OCI-LY3 (cell line): ENCODE data around the gene PDXK.

Experiments used
- H2AFZ ChIP-seq: fragments of 200-600, 300-600 bp; shearing (Covaris generic); 2 replicates; pipeline ENCODE4 v1.6.0; 2014; ENCODE audit warnings: antibody characterized with exemption, low read depth, low read length
- H3K27ac ChIP-seq: fragments of 200-600, 300-600 bp; sonication (generic); 2 replicates; pipeline ENCODE4 v1.5.1; 2014; ENCODE audit warnings: mild to moderate bottlenecking, low read length, moderate library complexity, mixed read lengths
- H3K27me3 ChIP-seq: fragments of 200-600, 300-600 bp; sonication (generic); 2 replicates; pipeline ENCODE4 v1.6.1; 2014; ENCODE audit warnings: low read depth, low read length, mixed read lengths
- H3K36me3 ChIP-seq: fragments of 200-600, 300-600 bp; sonication (generic); replicated peaks from 2 replicates; pipeline ENCODE3; 2014; ENCODE audit warnings: low read depth, low read length, mixed read lengths
- H3K4me1 ChIP-seq: fragments of 300-600, 200-600 bp; sonication (generic); 2 replicates; pipeline ENCODE4 v1.6.1; 2014; ENCODE audit warnings: low read length, mixed read lengths
- H3K4me2 ChIP-seq: fragments of 200-600, 300-600 bp; sonication (generic); 2 replicates; pipeline ENCODE4 v1.6.1; 2014; ENCODE audit warnings: low read length, mixed read lengths
- H3K4me3 ChIP-seq: fragments of 300-600, 200-600 bp; sonication (generic); 2 replicates; pipeline ENCODE4 v1.5.1; 2014; ENCODE audit warnings: antibody characterized with exemption, mild to moderate bottlenecking, low read length, moderate library complexity
- H3K79me2 ChIP-seq: fragments of 300-600, 200-600 bp; shearing (Covaris generic); 2 replicates; pipeline ENCODE4 v1.6.1; 2014; ENCODE audit warnings: mild to moderate bottlenecking, low read length, mixed read lengths
- H3K9ac ChIP-seq: fragments of 300-600, 200-600 bp; shearing (Covaris generic); 2 replicates; pipeline ENCODE4 v1.6.0; 2014; ENCODE audit warnings: mild to moderate bottlenecking, low read length, moderate library complexity
- H3K9me3 ChIP-seq: fragments of 200-600, 300-600 bp; shearing (Covaris generic); 2 replicates; pipeline ENCODE4 v1.6.1; 2014; ENCODE audit warnings: low read length, mixed read lengths; ENCODE audit not compliant: insufficient read depth
- H4K20me1 ChIP-seq: fragments of 200-600, 300-600 bp; sonication (generic); 2 replicates; pipeline ENCODE4 v1.6.1; 2016; ENCODE audit warnings: low read length, mixed read lengths; ENCODE audit not compliant: insufficient read depth
- EZH2phosphoT487 ChIP-seq: fragments of 200-600 bp; shearing (Covaris generic); IDR thresholded peaks from 2 replicates; pipeline ENCODE4 v1.6.1; 2018; ENCODE audit warnings: antibody characterized with exemption, mixed run types, low read depth
- TF ChIP-seq, protein P1 (sequence below): fragments of 200-600, 300-600 bp; sonication (generic); IDR thresholded peaks from 2 replicates; pipeline ENCODE4 v1.5.1; 2014; ENCODE audit warnings: antibody characterized with exemption, low read length, low read depth

Gene PDXK

DNA sequence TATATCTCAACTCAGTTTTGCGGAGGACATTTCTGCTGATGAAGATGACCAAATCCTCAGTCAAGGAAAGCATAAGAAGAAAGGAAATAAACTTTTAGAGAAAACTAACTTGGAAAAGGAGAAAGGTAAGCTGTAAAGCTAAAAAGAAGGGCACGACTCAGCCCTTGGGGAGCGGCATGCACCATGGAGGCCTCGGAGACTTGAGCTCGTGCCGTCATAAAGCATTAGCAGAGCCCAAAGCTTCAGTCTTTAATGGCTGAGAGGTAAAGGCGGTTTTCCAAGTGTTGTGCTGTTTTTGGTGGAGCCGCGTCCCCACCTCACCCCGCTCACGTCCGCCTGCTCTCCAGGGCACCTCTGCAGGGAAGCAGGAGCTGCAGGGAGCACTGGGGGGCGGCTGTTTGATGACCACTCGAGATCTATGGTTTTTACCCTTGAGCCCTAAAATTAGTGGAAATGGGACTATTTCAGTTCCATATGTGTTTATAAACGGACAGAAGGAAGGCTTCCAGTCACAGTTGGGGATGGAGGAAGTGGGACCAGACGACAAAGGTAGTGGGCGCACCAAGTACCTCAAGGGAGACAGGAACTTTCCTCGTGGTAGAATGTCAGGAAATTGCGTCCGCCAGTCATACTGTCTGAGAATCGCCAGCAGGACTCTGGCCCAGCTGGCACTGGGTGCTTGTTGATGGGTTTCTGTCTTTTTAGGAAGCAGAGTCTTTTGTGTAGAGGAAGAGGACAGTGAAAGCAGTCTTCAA is 31.9 kb upstream of the PDXK start:
- TF ChIP-seq, protein P1, sequence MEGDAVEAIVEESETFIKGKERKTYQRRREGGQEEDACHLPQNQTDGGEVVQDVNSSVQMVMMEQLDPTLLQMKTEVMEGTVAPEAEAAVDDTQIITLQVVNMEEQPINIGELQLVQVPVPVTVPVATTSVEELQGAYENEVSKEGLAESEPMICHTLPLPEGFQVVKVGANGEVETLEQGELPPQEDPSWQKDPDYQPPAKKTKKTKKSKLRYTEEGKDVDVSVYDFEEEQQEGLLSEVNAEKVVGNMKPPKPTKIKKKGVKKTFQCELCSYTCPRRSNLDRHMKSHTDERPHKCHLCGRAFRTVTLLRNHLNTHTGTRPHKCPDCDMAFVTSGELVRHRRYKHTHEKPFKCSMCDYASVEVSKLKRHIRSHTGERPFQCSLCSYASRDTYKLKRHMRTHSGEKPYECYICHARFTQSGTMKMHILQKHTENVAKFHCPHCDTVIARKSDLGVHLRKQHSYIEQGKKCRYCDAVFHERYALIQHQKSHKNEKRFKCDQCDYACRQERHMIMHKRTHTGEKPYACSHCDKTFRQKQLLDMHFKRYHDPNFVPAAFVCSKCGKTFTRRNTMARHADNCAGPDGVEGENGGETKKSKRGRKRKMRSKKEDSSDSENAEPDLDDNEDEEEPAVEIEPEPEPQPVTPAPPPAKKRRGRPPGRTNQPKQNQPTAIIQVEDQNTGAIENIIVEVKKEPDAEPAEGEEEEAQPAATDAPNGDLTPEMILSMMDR, result no peak
- no peak for TF ChIP-seq EZH2phosphoT487
- H3K4me3 ChIP-seq, result no peak overlapping the region
- H3K9me3 ChIP-seq, result no peaks in the 10 kb centered on the region
- no peak overlapping the region for H2AFZ ChIP-seq
- H3K27ac ChIP-seq, result no peak overlapping the region
- H3K27me3 ChIP-seq, result no peaks in the 10 kb centered on the region
- no peak overlapping the region for H3K9ac ChIP-seq
- H3K79me2 ChIP-seq, result no peaks in the 10 kb centered on the region
- peaks cover 46% of the 10 kb centered on the region for H3K36me3 ChIP-seq
- H3K4me1 ChIP-seq, result no peaks in the 10 kb centered on the region
- no peaks in the 10 kb centered on the region for H4K20me1 ChIP-seq
- H3K4me2 ChIP-seq, result no peak overlapping the region

- Histone ChIP-seq H3K4me3 (no peak overlapping the region), H3K36me3 (peaks cover 42% of the 10 kb centered on the region), H3K27ac (no peak overlapping the region), H3K9me3 (no peaks in the 10 kb centered on the region), H3K4me1 (no peaks in the 10 kb centered on the region), H4K20me1 (no peaks in the 10 kb centered on the region), H3K9ac (no peak overlapping the region), H2AFZ (no peak overlapping the region), H3K4me2 (no peak overlapping the region), H3K79me2 (no peaks in the 10 kb centered on the region), H3K27me3 (no peaks in the 10 kb centered on the region)
- TF ChIP-seq, protein P1, result no peak
- TF ChIP-seq EZH2phosphoT487, result no peak
Observed at GRCh38 chr21:43687566-43688399, 31.1 kb upstream of the PDXK start.

GRCh38 chr21:43688906-43689305 is 30.0 kb upstream of the PDXK start:
- H3K79me2 ChIP-seq, result no peaks in the 10 kb centered on the region
- no peak overlapping the region for H2AFZ ChIP-seq
- no peak overlapping the region for H3K9ac ChIP-seq
- H3K4me3 ChIP-seq, result no peak overlapping the region
- no peaks in the 10 kb centered on the region for H3K4me1 ChIP-seq
- no peak overlapping the region for H3K4me2 ChIP-seq
- no peaks in the 10 kb centered on the region for H3K9me3 ChIP-seq
- H3K27me3 ChIP-seq, result no peaks in the 10 kb centered on the region
- H3K27ac ChIP-seq, result no peak overlapping the region
- H3K36me3 ChIP-seq, result peaks cover 42% of the 10 kb centered on the region
- no peaks in the 10 kb centered on the region for H4K20me1 ChIP-seq
- TF ChIP-seq, protein P1, result no peak
- no peak for TF ChIP-seq EZH2phosphoT487
